ENCODE measurements around the gene TSC22D3.

GRCh38 chrX:107777536-107777832 lies 1.9 kb upstream of the TSC22D3 start, which contains the start of gene NCBP2L:
- TF ChIP-seq POLR2AphosphoS5 (IDR thresholded peaks at IDR 0.05; ENCODE audit: low read depth, low read length) (no peak), TAF1 (IDR thresholded peaks at IDR 0.05; ENCODE audit: borderline replicate concordance, low read depth, low read length) (no peak), POLR2A (IDR thresholded peaks at IDR 0.05; ENCODE audit: low read depth, low read length) (no peak)
